ENCODE measurements around the gene PARP15.
"Not testable (repeated sequence)": the region's sequence is repeated elsewhere in the genome, so short reads cannot be mapped to it uniquely, and the experiment has no call there.

The PARP15 gene

DNA sequence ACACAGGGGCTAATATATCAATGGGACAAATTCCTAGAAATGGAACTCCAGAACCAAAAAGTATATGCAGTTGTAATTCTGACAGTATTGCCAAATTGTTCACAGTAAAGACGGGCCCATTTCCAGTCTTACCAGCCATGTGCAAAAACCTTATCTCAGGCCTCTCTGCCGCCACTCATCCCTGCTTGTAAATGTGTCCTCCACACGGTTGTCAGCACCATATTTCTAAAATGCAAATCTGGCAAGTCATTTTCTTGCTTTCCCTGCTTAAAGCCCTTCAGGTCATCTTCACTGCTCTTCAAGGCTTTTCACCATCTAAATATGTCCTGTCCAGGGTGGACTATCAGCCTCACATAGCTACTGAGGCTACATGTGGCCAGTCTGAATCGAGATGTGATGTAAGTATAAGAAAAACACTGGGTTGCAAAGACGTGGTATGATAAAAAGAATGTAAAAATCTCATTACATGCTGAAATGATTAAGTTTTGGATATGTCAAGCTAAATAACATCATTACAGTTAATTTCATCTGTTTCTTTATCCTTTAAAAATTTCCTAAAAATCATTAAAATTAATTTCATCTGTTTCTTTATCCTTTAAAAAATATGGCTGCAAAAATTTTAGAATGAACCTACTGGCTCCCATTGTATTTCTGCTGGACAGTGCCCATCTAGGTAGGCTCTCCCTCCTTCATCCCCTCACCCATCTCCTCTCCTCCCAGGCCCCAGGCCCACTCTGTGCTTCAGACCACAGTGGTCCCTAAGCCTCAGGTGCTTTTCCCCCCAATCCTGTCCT lies 14.3 kb upstream of the PARP15 start:
- H3K79me2 ChIP-seq (ENCODE audit: insufficient read depth, low read length): no peaks in the 10 kb centered on the region
- no peak overlapping the region for H3K9ac ChIP-seq (ENCODE audit: low read length)
- H3K9me2 ChIP-seq (replicated peaks; ENCODE audit: insufficient read depth, low read length): no peaks in the 10 kb centered on the region
- H3K27me3 ChIP-seq (ENCODE audit: low read length): no peaks in the 10 kb centered on the region
- H3K9me3 ChIP-seq (ENCODE audit: insufficient read depth, low read length): no peaks in the 10 kb centered on the region
- TF ChIP-seq, protein P1, sequence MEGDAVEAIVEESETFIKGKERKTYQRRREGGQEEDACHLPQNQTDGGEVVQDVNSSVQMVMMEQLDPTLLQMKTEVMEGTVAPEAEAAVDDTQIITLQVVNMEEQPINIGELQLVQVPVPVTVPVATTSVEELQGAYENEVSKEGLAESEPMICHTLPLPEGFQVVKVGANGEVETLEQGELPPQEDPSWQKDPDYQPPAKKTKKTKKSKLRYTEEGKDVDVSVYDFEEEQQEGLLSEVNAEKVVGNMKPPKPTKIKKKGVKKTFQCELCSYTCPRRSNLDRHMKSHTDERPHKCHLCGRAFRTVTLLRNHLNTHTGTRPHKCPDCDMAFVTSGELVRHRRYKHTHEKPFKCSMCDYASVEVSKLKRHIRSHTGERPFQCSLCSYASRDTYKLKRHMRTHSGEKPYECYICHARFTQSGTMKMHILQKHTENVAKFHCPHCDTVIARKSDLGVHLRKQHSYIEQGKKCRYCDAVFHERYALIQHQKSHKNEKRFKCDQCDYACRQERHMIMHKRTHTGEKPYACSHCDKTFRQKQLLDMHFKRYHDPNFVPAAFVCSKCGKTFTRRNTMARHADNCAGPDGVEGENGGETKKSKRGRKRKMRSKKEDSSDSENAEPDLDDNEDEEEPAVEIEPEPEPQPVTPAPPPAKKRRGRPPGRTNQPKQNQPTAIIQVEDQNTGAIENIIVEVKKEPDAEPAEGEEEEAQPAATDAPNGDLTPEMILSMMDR (IDR thresholded peaks at IDR 0.05; ENCODE audit: insufficient read depth, low read length, poor library complexity, severe bottlenecking): no peak
- TF ChIP-seq EZH2phosphoT487 (conservative IDR thresholded peaks at IDR 0.05; ENCODE audit: low read length): no peak
- no peak overlapping the region for H3K27ac ChIP-seq (ENCODE audit: low read depth, low read length)
- H3K4me2 ChIP-seq (ENCODE audit: low read depth, low read length, poor library complexity, severe bottlenecking): no peak overlapping the region
- no peak overlapping the region for H3K4me3 ChIP-seq (ENCODE audit: insufficient read depth, low read length, poor library complexity, severe bottlenecking)
- no peaks in the 10 kb centered on the region for H3K36me3 ChIP-seq (ENCODE audit: low read length)
- H3F3A ChIP-seq (ENCODE audit: insufficient read depth): no peaks in the 10 kb centered on the region
- H4K20me1 ChIP-seq (ENCODE audit: low read depth, low read length): no peaks in the 10 kb centered on the region
- no peak overlapping the region for H2AFZ ChIP-seq (ENCODE audit: low read depth, low read length, severe bottlenecking)

DNA sequence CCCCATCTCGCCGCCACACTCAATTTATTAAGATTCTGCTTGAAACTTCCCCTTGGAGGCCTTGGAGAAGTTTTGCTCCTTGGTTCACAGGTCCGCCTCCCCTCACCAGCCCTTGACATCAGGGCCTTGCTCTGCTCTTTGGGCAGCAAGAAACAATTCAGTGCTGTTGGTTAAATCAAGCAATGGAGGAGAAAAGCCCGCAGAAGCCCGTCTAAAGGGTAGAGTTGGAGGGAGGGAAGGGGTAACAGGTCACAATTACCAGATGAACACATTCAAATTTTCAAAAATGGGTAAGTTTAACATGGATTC lies 13.8 kb upstream of the PARP15 start:
- no peak overlapping the region for H3K9ac ChIP-seq (ENCODE audit: low read length)
- H3K27ac ChIP-seq (ENCODE audit: low read depth, low read length): no peak overlapping the region

DNA sequence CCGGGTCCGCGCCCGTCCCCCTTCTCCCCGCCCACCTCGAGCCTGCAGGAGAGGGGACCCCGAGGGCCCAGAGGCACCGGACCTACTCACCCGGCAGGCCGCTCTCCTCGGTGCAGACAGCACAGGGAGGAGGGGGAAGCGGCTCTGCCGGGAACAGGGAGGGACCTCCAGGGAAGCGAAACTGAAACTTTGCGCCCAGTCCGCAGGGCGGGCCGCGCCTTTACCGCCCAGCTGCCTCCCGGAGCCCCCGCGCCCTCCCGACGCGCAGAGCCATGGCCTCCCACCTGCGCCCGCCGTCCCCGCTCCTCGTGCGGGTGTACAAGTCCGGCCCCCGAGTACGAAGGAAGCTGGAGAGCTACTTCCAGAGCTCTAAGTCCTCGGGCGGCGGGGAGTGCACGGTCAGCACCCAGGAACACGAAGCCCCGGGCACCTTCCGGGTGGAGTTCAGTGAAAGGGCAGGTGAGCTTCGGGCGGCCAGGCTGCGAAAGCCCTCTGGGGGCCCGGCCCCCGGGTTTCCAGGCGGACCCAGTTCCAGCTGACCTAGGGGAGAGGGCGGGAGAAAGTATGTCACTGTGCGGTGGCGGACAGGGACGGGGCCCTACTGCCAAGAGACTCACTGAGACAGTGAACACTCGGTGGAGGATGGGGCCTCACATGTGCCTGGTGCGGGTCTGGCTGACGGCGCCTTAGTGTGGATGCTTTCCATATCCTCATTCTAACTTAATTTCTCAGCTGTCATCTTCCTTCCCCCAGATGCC lies 13.1 kb upstream of the PARP15 start, which contains the start of the genes DTX3L and PARP9:
DTX3L (plus strand) TSS at position 184 of the 758 bp plus-strand sequence; CDS start at position 273, 89 bp downstream.
PARP9 (minus strand) TSS at position 146 of the 758 bp plus-strand sequence. CDS start 4,680 bp downstream, outside the sequence.
- peak within 1 kb of the TSS; percentile 43 for H3K4me3 ChIP-seq (ENCODE audit: insufficient read depth, low read length, poor library complexity, severe bottlenecking)
- H3K36me3 ChIP-seq (ENCODE audit: low read length): no peaks in the 10 kb centered on the region
- no peaks in the 10 kb centered on the region for H3K9me2 ChIP-seq (replicated peaks; ENCODE audit: insufficient read depth, low read length)
- H3K9ac ChIP-seq (ENCODE audit: low read length): peak within 1 kb of the TSS; percentile 30; the same call in 1 of the 2 replicates
- H3K27me3 ChIP-seq (ENCODE audit: low read length): no peaks in the 10 kb centered on the region
- H2AFZ ChIP-seq (ENCODE audit: low read depth, low read length, severe bottlenecking): peak within 1 kb of the TSS; percentile 23
- no peaks in the 10 kb centered on the region for H3K9me3 ChIP-seq (ENCODE audit: insufficient read depth, low read length)
- H3K27ac ChIP-seq (ENCODE audit: low read depth, low read length): no peak within 1 kb of the TSS
- peak within 1 kb of the TSS; percentile 47 for H3K4me2 ChIP-seq (ENCODE audit: low read depth, low read length, poor library complexity, severe bottlenecking)
- no peaks in the 10 kb centered on the region for H3K79me2 ChIP-seq (ENCODE audit: insufficient read depth, low read length)
- H3F3A ChIP-seq (ENCODE audit: insufficient read depth): no peaks in the 10 kb centered on the region
- H4K20me1 ChIP-seq (ENCODE audit: low read depth, low read length): no peaks in the 10 kb centered on the region
- TF ChIP-seq EZH2phosphoT487 (conservative IDR thresholded peaks at IDR 0.05; ENCODE audit: low read length): no peak
- TF ChIP-seq, protein P1 (IDR thresholded peaks at IDR 0.05; ENCODE audit: insufficient read depth, low read length, poor library complexity, severe bottlenecking): no peak

More for the DNA sequence above, 13.8 kb upstream of the PARP15 start:
- Histone ChIP-seq H2AFZ (ENCODE audit: low read depth, low read length, severe bottlenecking) (peak overlapping the region; percentile 23), H3F3A (ENCODE audit: insufficient read depth) (no peaks in the 10 kb centered on the region), H3K27me3 (ENCODE audit: low read length) (no peaks in the 10 kb centered on the region), H3K36me3 (ENCODE audit: low read length) (no peaks in the 10 kb centered on the region), H3K9me3 (ENCODE audit: insufficient read depth, low read length) (no peaks in the 10 kb centered on the region), H3K4me2 (ENCODE audit: low read depth, low read length, poor library complexity, severe bottlenecking) (peak overlapping the region; percentile 47), H3K4me3 (ENCODE audit: insufficient read depth, low read length, poor library complexity, severe bottlenecking) (no peak overlapping the region), H4K20me1 (ENCODE audit: low read depth, low read length) (no peaks in the 10 kb centered on the region), H3K9me2 (replicated peaks; ENCODE audit: insufficient read depth, low read length) (no peaks in the 10 kb centered on the region), H3K79me2 (ENCODE audit: insufficient read depth, low read length) (no peaks in the 10 kb centered on the region)
- TF ChIP-seq EZH2phosphoT487 (conservative IDR thresholded peaks at IDR 0.05; ENCODE audit: low read length): no peak
- TF ChIP-seq, protein P1 (IDR thresholded peaks at IDR 0.05; ENCODE audit: insufficient read depth, low read length, poor library complexity, severe bottlenecking): no peak

DNA sequence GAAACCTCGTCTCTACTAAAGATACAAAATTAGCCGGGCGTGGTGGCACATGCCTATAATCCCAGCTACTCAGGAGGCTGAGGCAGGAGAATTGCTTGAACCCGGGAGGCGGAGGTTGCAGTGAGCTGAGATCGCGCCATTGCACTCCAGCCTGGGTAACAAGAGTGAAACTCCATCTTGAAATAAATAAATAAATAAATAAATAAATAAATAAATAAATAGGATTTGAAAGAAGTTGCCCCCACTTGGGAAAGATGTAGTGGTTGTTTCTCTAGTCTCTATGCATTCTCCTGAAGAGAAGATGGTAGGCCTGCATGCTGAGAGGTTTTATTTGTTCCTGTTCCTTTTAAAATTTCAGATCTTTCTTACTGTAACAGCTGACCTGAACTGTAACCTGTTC lies 9.3 kb upstream of the PARP15 start:
- not testable (repeated sequence) for H4K20me1 ChIP-seq (ENCODE audit: low read depth, low read length); H3K27me3 ChIP-seq (ENCODE audit: low read length); H3K27ac ChIP-seq (ENCODE audit: low read depth, low read length); H3F3A ChIP-seq (ENCODE audit: insufficient read depth); H3K9me2 ChIP-seq (replicated peaks; ENCODE audit: insufficient read depth, low read length); H3K79me2 ChIP-seq (ENCODE audit: insufficient read depth, low read length); H3K9ac ChIP-seq (ENCODE audit: low read length); H2AFZ ChIP-seq (ENCODE audit: low read depth, low read length, severe bottlenecking); H3K4me2 ChIP-seq (ENCODE audit: low read depth, low read length, poor library complexity, severe bottlenecking); H3K36me3 ChIP-seq (ENCODE audit: low read length); H3K9me3 ChIP-seq (ENCODE audit: insufficient read depth, low read length); H3K4me3 ChIP-seq (ENCODE audit: insufficient read depth, low read length, poor library complexity, severe bottlenecking)

Measured in SU-DHL-6 (cell line).